Epithelial cell of esophagus (primary cell): ENCODE data around the gene CAPN14.

ENCODE experiments used
- DNase-seq: peaks from one replicate; pipeline ENCODE4 v3.0.0; 2010; ENCODE audit warnings: low read depth
- H3K4me3 ChIP-seq: 2 replicates; pipeline ENCODE4 v1.5.1; 2011; ENCODE audit warnings: mild to moderate bottlenecking, low read length, control low read depth
- CTCF ChIP-seq: IDR thresholded peaks from 2 replicates; pipeline ENCODE4 v1.5.1; 2011; ENCODE audit warnings: low read depth, mild to moderate bottlenecking, low read length, control low read depth, inconsistent platforms; ENCODE audit not compliant: insufficient read depth; ENCODE audit errors: missing control alignments

Gene CAPN14

GRCh38 chr2:31241625-31242270 is 24.4 kb upstream of the CAPN14 start:
- no peak for TF ChIP-seq CTCF
- no peak for DNase-seq
- H3K4me3 ChIP-seq, result no peak overlapping the region

- TF ChIP-seq CTCF, result no peak
- H3K4me3 ChIP-seq, result no peak overlapping the region
- DNase-seq, result no peak
Observed at GRCh38 chr2:31240381-31241365, 23.4 kb upstream of the CAPN14 start.

GRCh38 chr2:31239593-31240177 is 22.4 kb upstream of the CAPN14 start:
- TF ChIP-seq CTCF, result no peak
- no peak for DNase-seq
- no peak overlapping the region for H3K4me3 ChIP-seq

- no peak for DNase-seq
- TF ChIP-seq CTCF, result no peak
- H3K4me3 ChIP-seq, result no peak overlapping the region
Observed at GRCh38 chr2:31238906-31239592, 21.7 kb upstream of the CAPN14 start.

GRCh38 chr2:31238126-31238905 is 21.0 kb upstream of the CAPN14 start:
- no peak for DNase-seq
- no peak overlapping the region for H3K4me3 ChIP-seq
- TF ChIP-seq CTCF, result no peak

- no peak for DNase-seq
- no peak for TF ChIP-seq CTCF
- H3K4me3 ChIP-seq, result no peak overlapping the region
Observed at GRCh38 chr2:31237348-31238017, 20.2 kb upstream of the CAPN14 start.
